H1 (cell line): ENCODE data around the gene MBNL3. TPM values are rescaled to one million over a fixed set of nuclear protein-coding genes. Genes with fewer than 3 reads are reported as not detected.

Experiments used
- CTCF ChIA-PET: fragments of 300-600 bp; sonication (Branson Sonifier 250); formaldehyde crosslinking; loops from one replicate; lab custom pipeline; 2021; ENCODE audit not compliant: partially characterized antibody; lab: Charles Lee
- POLR2A ChIA-PET: fragments of 300-600 bp; sonication (Branson Sonifier 250); formaldehyde crosslinking; loops from one replicate; lab custom pipeline; 2021; ENCODE audit warnings: inconsistent platforms; ENCODE audit not compliant: partially characterized antibody; lab: Charles Lee
- DNase-seq, 2 experiments: peaks; one replicate each; pipeline versions ENCODE4 v3.0.0 to v3.0.0-alpha.2; 2010 to 2022; ENCODE audit warnings: low spot score in 2 of 2, low read depth in 1 of 2, mixed read lengths in 1 of 2
- FAIRE-seq: peaks from 2 replicates; lab custom pipeline; 2011; peaks lifted over from hg19 to GRCh38; lab: Jason Lieb, UNC
- H2AFZ ChIP-seq: 2 replicates; pipeline ENCODE4 v1.8.1; 2012; ENCODE audit warnings: low read length, inconsistent platforms
- H2AK5ac ChIP-seq: 2 replicates; pipeline ENCODE4 v1.6.1; 2013; ENCODE audit warnings: low read depth, low read length
- H2BK120ac ChIP-seq: replicated peaks from 2 replicates; pipeline ENCODE3; 2013; ENCODE audit warnings: low read depth, low read length, inconsistent platforms
- H2BK12ac ChIP-seq: 2 replicates; pipeline ENCODE4 v1.6.1; 2013; ENCODE audit warnings: low read depth, low read length
- H2BK15ac ChIP-seq: 2 replicates; pipeline ENCODE4 v1.6.1; 2013; ENCODE audit warnings: low read length
- H2BK20ac ChIP-seq: 2 replicates; pipeline ENCODE4 v1.6.1; 2013; ENCODE audit warnings: low read length
- H2BK5ac ChIP-seq: 2 replicates; pipeline ENCODE4 v1.6.1; 2013; ENCODE audit warnings: low read depth, low read length
- H3K14ac ChIP-seq: 2 replicates; pipeline ENCODE4 v1.6.1; 2013; ENCODE audit warnings: inconsistent platforms; ENCODE audit not compliant: insufficient read length
- H3K18ac ChIP-seq: 2 replicates; pipeline ENCODE4 v1.6.1; 2013; ENCODE audit warnings: low read length; ENCODE audit errors: extremely low read depth
- H3K23ac ChIP-seq: 2 replicates; pipeline ENCODE4 v1.6.1; 2013; ENCODE audit warnings: inconsistent platforms; ENCODE audit not compliant: insufficient read length
- H3K23me2 ChIP-seq: 2 replicates; pipeline ENCODE4 v1.6.1; 2013; ENCODE audit warnings: low read depth, low read length
- H3K27ac ChIP-seq: 2 replicates; pipeline ENCODE4 v1.6.1; 2011; ENCODE audit warnings: low read depth, low read length, inconsistent platforms
- H3K27me3 ChIP-seq, 4 experiments: replicated peaks in 1 of 4; 1 replicate in 1 of 4; 2 replicates in 3 of 4; pipeline versions ENCODE4 v1.6.1 to v1.8.1; 2011 to 2013; ENCODE audit warnings: low read length in 3 of 4, mild to moderate bottlenecking in 3 of 4, inconsistent platforms in 2 of 4, mixed read lengths in 2 of 4, moderate library complexity in 1 of 4; ENCODE audit not compliant: control insufficient read depth in 3 of 4, insufficient read depth in 3 of 4; ENCODE audit errors: extremely low read depth in 1 of 4
- H3K36me3 ChIP-seq, 4 experiments: 2 replicates each; pipeline versions ENCODE4 v1.6.1 to v1.8.1; 2011 to 2013; ENCODE audit warnings: mild to moderate bottlenecking in 4 of 4, low read length in 3 of 4, moderate library complexity in 2 of 4, control low read depth in 1 of 4, inconsistent platforms in 1 of 4; ENCODE audit not compliant: insufficient read depth in 4 of 4, control insufficient read depth in 2 of 4
- H3K4ac ChIP-seq: replicated peaks from 2 replicates; pipeline ENCODE3; 2013; ENCODE audit warnings: low read length, low read depth, mixed read lengths, inconsistent platforms; ENCODE audit not compliant: insufficient read length
- H3K4me1 ChIP-seq, 4 experiments: replicated peaks in 1 of 4; 1 replicate in 1 of 4; 2 replicates in 3 of 4; pipeline versions ENCODE4 v1.6.1 to v1.8.1; 2011 to 2013; ENCODE audit warnings: low read length in 3 of 4, inconsistent platforms in 2 of 4, mixed read lengths in 1 of 4; ENCODE audit not compliant: insufficient read depth in 4 of 4, control insufficient read depth in 3 of 4
- H3K4me2 ChIP-seq, 2 experiments: 2 replicates each; pipeline versions ENCODE4 v1.6.1 to v1.8.1; 2011 to 2013; ENCODE audit warnings: low read depth in 2 of 2, low read length in 2 of 2, control low read depth in 1 of 2, inconsistent platforms in 1 of 2, mild to moderate bottlenecking in 1 of 2; ENCODE audit not compliant: insufficient read depth in 1 of 2
- H3K4me3 ChIP-seq, 4 experiments: fragments of 200-600, 300-600 bp in 1 of 4; sonication (generic), shearing (Covaris generic), sonication (Bioruptor Twin) in 1 of 4; 2 replicates each; pipeline versions ENCODE4 v1.5.1 to v1.8.1; 2011 to 2016; ENCODE audit warnings: low read length in 4 of 4, low read depth in 3 of 4, control low read depth in 2 of 4, inconsistent platforms in 2 of 4, mild to moderate bottlenecking in 2 of 4, mixed read lengths in 1 of 4, moderate library complexity in 1 of 4; ENCODE audit not compliant: insufficient read depth in 2 of 4; ENCODE audit errors: extremely low read depth in 1 of 4
- H3K56ac ChIP-seq: replicated peaks from 2 replicates; pipeline ENCODE3; 2013; ENCODE audit warnings: low read depth, mild to moderate bottlenecking, mixed read lengths, low read length, inconsistent platforms; ENCODE audit not compliant: insufficient read length
- H3K79me1 ChIP-seq: 2 replicates; pipeline ENCODE4 v1.6.1; 2013; ENCODE audit warnings: low read depth, low read length, control low read depth
- H3K79me2 ChIP-seq, 2 experiments: 2 replicates each; pipeline versions ENCODE4 v1.6.1 to v1.8.1; 2012 to 2013; ENCODE audit warnings: low read length in 2 of 2, mild to moderate bottlenecking in 2 of 2, inconsistent platforms in 1 of 2; ENCODE audit not compliant: insufficient read depth in 2 of 2, control insufficient read depth in 1 of 2
- H3K9ac ChIP-seq, 4 experiments: replicated peaks in 1 of 4; 1 replicate in 1 of 4; 2 replicates in 3 of 4; pipeline versions ENCODE4 v1.6.1 to v1.8.1; 2011 to 2013; ENCODE audit warnings: low read depth in 3 of 4, low read length in 3 of 4, control low read depth in 2 of 4, mild to moderate bottlenecking in 2 of 4, moderate library complexity in 2 of 4, inconsistent platforms in 1 of 4; ENCODE audit errors: extremely low read depth in 1 of 4
- H3K9me3 ChIP-seq, 2 experiments: 2 replicates each; pipeline versions ENCODE4 v1.6.1 to v1.8.1; 2012 to 2013; ENCODE audit warnings: mild to moderate bottlenecking in 2 of 2, moderate library complexity in 2 of 2, control low read depth in 1 of 2, inconsistent platforms in 1 of 2, low read depth in 1 of 2, low read length in 1 of 2, mixed read lengths in 1 of 2; ENCODE audit not compliant: insufficient read depth in 2 of 2
- H4K20me1 ChIP-seq, 2 experiments: replicated peaks in 1 of 2; 2 replicates each; pipeline versions ENCODE3 to v1.8.1; 2011 to 2013; ENCODE audit warnings: inconsistent platforms in 2 of 2, low read length in 2 of 2, mild to moderate bottlenecking in 1 of 2; ENCODE audit not compliant: insufficient read depth in 2 of 2, control insufficient read depth in 1 of 2
- H4K5ac ChIP-seq: 2 replicates; pipeline ENCODE4 v1.6.1; 2013; ENCODE audit warnings: low read length, low read depth, mixed read lengths, inconsistent platforms; ENCODE audit not compliant: insufficient read length
- H4K8ac ChIP-seq: 2 replicates; pipeline ENCODE4 v1.8.0; 2013; ENCODE audit warnings: mild to moderate bottlenecking, moderate library complexity, low read length, inconsistent platforms; ENCODE audit not compliant: insufficient read depth; ENCODE audit errors: extremely low read depth
- H4K91ac ChIP-seq: replicated peaks from 2 replicates; pipeline ENCODE3; 2013; ENCODE audit warnings: low read length, mixed read lengths, inconsistent platforms; ENCODE audit not compliant: insufficient read length
- BCL11A ChIP-seq, 2 experiments: IDR thresholded peaks; one replicate each; pipeline ENCODE4 v1.6.1; 2011; ENCODE audit warnings: low read depth in 2 of 2, low read length in 2 of 2, mild to moderate bottlenecking in 2 of 2
- CBX5 ChIP-seq: fragments of 300-800, 300-1000 bp; sonication (generic); IDR thresholded peaks from 2 replicates; pipeline ENCODE4 v1.7.1; 2016; ENCODE audit warnings: antibody characterized with exemption, low read length, low read depth
- E2F6 ChIP-seq: IDR thresholded peaks from 2 replicates; pipeline ENCODE4 v1.6.1; 2012; ENCODE audit warnings: inconsistent platforms
- EZH2 ChIP-seq: fragments of 200-600 bp; sonication (generic); IDR thresholded peaks from 2 replicates; pipeline ENCODE4 v1.7.1; 2012; ENCODE audit warnings: low read depth, mild to moderate bottlenecking, moderate library complexity, low read length, inconsistent platforms; ENCODE audit not compliant: severe bottlenecking
- JUN ChIP-seq: IDR thresholded peaks from 2 replicates; pipeline ENCODE4 v1.6.1; 2011; ENCODE audit warnings: low read depth, mild to moderate bottlenecking, improper control_type of control experiment, low read length
- MAFK ChIP-seq: IDR thresholded peaks from 2 replicates; pipeline ENCODE4 v1.6.1; 2012; ENCODE audit warnings: low read depth, mild to moderate bottlenecking, improper control_type of control experiment, low read length
- POU5F1 ChIP-seq: IDR thresholded peaks from 2 replicates; pipeline ENCODE4 v1.6.1; 2011; ENCODE audit warnings: low read depth, mild to moderate bottlenecking, low read length, moderate library complexity
- RXRA ChIP-seq: IDR thresholded peaks from 2 replicates; pipeline ENCODE4 v1.6.1; 2011; ENCODE audit warnings: low read depth, mild to moderate bottlenecking, low read length, moderate library complexity; ENCODE audit not compliant: insufficient read depth
- SIN3A ChIP-seq, 2 experiments: IDR thresholded peaks in 1 of 2; conservative IDR thresholded peaks in 1 of 2; 2 replicates each; pipeline ENCODE4 v1.6.1; 2011 to 2012; ENCODE audit warnings: low read length in 2 of 2, improper control_type of control experiment in 1 of 2, low read depth in 1 of 2, mild to moderate bottlenecking in 1 of 2
- SIRT6 ChIP-seq: IDR thresholded peaks from one replicate; pipeline ENCODE4 v1.7.1; 2012; ENCODE audit warnings: low read length, inconsistent platforms
- SRF ChIP-seq: IDR thresholded peaks from 2 replicates; pipeline ENCODE4 v1.6.1; 2011; ENCODE audit warnings: mild to moderate bottlenecking, low read depth, low read length, moderate library complexity
- TEAD4 ChIP-seq: IDR thresholded peaks from 2 replicates; pipeline ENCODE4 v1.6.1; 2012; ENCODE audit warnings: low read depth, low read length, inconsistent platforms, mixed read lengths
- WGBS, 2 experiments: shearing (Covaris generic) in 1 of 2; methylation state at CpG; one replicate each; pipeline versions ENCODE4 v1.1.6 to v1.1.7; 2013 to 2015; ENCODE audit warnings: low lambda C conversion rate in 2 of 2, mixed read lengths in 2 of 2, inconsistent platforms in 1 of 2, low coverage in 1 of 2, missing lambda C conversion rate in 1 of 2; ENCODE audit not compliant: insufficient replicate concordance in 2 of 2, insufficient coverage in 1 of 2, insufficient read length in 1 of 2; ENCODE audit errors: extremely low coverage in 1 of 2, missing lambda C conversion rate in 1 of 2; 5-methylcytosine and 5-hydroxymethylcytosine counted together
- polyA plus RNA-seq, 7 experiments: library from polyadenylated mRNA; depleted of rRNA in 3 of 7; stranded (reverse) in 5 of 7; unstranded in 2 of 7; fragments of >200 nt in 5 of 7; fragments of 200-250 nt in 2 of 7; gene quantifications; 1 replicate in 5 of 7; 2 replicates in 1 of 7; 4 replicates in 1 of 7; pipeline versions ENCODE4 v1.2.1 to v1.2.3, GENCODE V29; 2011 to 2013; ENCODE audit warnings: missing spikeins in 2 of 7, mixed read lengths in 2 of 7
- total RNA-seq: library from RNA; stranded (reverse); fragmentation: NEBNext Ultra II Directional; extraction: Animal tissue kit (Norgen Biotek cat#: 25700); gene quantifications from 2 replicates; pipeline ENCODE4 v1.2.1, GENCODE V29; 2021

Gene MBNL3
- total and polyA plus RNA-seq, 2 of the 8 experiments (the other 6 are each of a cell fraction or from before 2014, with no cell fraction given), result 3.5 to 4.3 TPM

- no peaks in the 10 kb centered on the region for H3K23me2 ChIP-seq
- H3K27me3 ChIP-seq, result no peaks in the 10 kb centered on the region
- H2BK15ac ChIP-seq, result no peak overlapping the region
- no peak for FAIRE-seq
- no peaks in the 10 kb centered on the region for H3K4me1 ChIP-seq
- no peak overlapping the region for H2BK12ac ChIP-seq
- no peaks in the 10 kb centered on the region for H3K79me1 ChIP-seq
- no peaks in the 10 kb centered on the region for H3K9me3 ChIP-seq
- no peak overlapping the region for H4K91ac ChIP-seq
- no peak overlapping the region for H3K9ac ChIP-seq
- H3K56ac ChIP-seq, result no peak overlapping the region
- H3K4ac ChIP-seq, result no peak overlapping the region
- H2BK5ac ChIP-seq, result no peak overlapping the region
- ChIA-PET CTCF (interaction anchor here (0.6 kb wide), 1 partner anchor 60 kb away, joined by 4 read pairs; no protein-coding TSS in a partner anchor), POLR2A (no interaction called here)
- H2AK5ac ChIP-seq, result no peak overlapping the region
- no peaks in the 10 kb centered on the region for H4K20me1 ChIP-seq
- H2AFZ ChIP-seq, result no peak overlapping the region
- no peak overlapping the region for H3K27ac ChIP-seq
- no peak overlapping the region for H4K5ac ChIP-seq
- no peak overlapping the region for H2BK20ac ChIP-seq
- H3K18ac ChIP-seq, result no peak overlapping the region
- no peaks in the 10 kb centered on the region for H3K79me2 ChIP-seq
- H3K4me2 ChIP-seq, result no peak overlapping the region
- no peak for DNase-seq
- H4K8ac ChIP-seq, result no peak overlapping the region
- no peak overlapping the region for H2BK120ac ChIP-seq
- H3K36me3 ChIP-seq, result no peaks in the 10 kb centered on the region
- H3K23ac ChIP-seq, result no peak overlapping the region
- 71% methylated on average over 5 of the region's 5 CpGs; no CpG with 5 or more reads in 1 of the 2 experiments for WGBS, 2 experiments
- H3K4me3 ChIP-seq, result no peak overlapping the region
- H3K14ac ChIP-seq, result no peak overlapping the region
- TF ChIP-seq CBX5 (no peak), SIRT6 (no peak), BCL11A (IDR thresholded peaks at IDR 0.05; ENCODE audit: low read depth in 2 of 2, low read length in 2 of 2) (no peak), MAFK (no peak), JUN (no peak), SRF (no peak), EZH2 (no peak), E2F6 (no peak), POU5F1 (no peak), RXRA (no peak), SIN3A (conservative IDR thresholded peaks at IDR 0.05 in 1 of 2, IDR thresholded peaks at IDR 0.05 in 1 of 2; ENCODE audit: low read depth in 1 of 2, low read length in 2 of 2) (no peak), TEAD4 (no peak)
These were observed 45.4 kb downstream of the MBNL3 start for GRCh38 chrX:132443196-132444135.
